Measurements from ENCODE around the gene RNF14.

DNA sequence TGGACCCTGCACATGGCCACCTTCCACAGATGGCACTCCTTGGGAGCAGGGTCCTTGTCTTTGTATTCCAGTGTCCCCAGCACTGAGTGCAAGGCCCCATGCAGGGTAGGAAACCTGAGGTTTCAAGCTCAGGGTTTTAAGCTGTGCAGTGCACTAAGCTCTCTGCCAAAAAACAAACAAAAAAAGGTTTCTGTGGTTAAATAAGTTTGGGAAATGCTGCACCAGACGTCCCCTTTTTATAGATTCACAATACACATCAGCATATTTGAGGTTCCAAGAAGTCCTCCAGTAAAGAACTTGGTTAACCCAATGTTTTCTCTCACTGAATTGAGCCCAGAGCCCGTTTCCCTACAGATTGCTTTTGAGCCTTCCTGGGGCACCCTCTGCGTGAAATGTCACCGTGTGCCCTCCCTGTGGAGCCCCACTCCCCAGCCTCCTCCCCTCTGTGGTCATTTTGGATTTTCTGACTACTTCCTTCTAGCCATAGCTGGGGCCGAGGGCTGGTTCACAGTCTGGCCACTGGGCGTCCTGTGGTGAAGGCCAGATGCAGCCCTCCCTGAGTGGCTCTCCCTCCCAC is 28.1 kb upstream of the RNF14 start:
- TF ChIP-seq EZH2 (IDR thresholded peaks at IDR 0.05; ENCODE audit: borderline replicate concordance, low read length): no peak
- TF ChIP-seq, protein P1, sequence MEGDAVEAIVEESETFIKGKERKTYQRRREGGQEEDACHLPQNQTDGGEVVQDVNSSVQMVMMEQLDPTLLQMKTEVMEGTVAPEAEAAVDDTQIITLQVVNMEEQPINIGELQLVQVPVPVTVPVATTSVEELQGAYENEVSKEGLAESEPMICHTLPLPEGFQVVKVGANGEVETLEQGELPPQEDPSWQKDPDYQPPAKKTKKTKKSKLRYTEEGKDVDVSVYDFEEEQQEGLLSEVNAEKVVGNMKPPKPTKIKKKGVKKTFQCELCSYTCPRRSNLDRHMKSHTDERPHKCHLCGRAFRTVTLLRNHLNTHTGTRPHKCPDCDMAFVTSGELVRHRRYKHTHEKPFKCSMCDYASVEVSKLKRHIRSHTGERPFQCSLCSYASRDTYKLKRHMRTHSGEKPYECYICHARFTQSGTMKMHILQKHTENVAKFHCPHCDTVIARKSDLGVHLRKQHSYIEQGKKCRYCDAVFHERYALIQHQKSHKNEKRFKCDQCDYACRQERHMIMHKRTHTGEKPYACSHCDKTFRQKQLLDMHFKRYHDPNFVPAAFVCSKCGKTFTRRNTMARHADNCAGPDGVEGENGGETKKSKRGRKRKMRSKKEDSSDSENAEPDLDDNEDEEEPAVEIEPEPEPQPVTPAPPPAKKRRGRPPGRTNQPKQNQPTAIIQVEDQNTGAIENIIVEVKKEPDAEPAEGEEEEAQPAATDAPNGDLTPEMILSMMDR (conservative IDR thresholded peaks at IDR 0.05 in 1 of 2, IDR thresholded peaks at IDR 0.05 in 1 of 2; ENCODE audit: extremely low read depth in 1 of 2, insufficient read depth in 1 of 2, low read depth in 1 of 2, low read length in 2 of 2): no peak
